Neuronal stem cell (in vitro differentiated cells): ENCODE results near the gene ANKS1A.

Experiments
- DNase-seq: peaks from one replicate; pipeline ENCODE4 v3.0.0-alpha.2; 2013; ENCODE audit warnings: low spot score
- H2AFZ ChIP-seq: one replicate; pipeline ENCODE4 v1.6.1; 2013; ENCODE audit warnings: mild to moderate bottlenecking, low read length, inconsistent platforms
- H2AK5ac ChIP-seq: 2 replicates; pipeline ENCODE4 v1.6.1; 2013; ENCODE audit warnings: low read depth, mild to moderate bottlenecking, inconsistent platforms, low read length, moderate library complexity, mixed read lengths
- H2BK120ac ChIP-seq: 2 replicates; pipeline ENCODE4 v1.6.1; 2013; ENCODE audit warnings: low read depth, mild to moderate bottlenecking, inconsistent platforms, low read length, moderate library complexity, mixed read lengths
- H2BK12ac ChIP-seq: one replicate; pipeline ENCODE4 v1.6.1; 2013; ENCODE audit warnings: low read length, inconsistent platforms
- H2BK15ac ChIP-seq: 2 replicates; pipeline ENCODE4 v1.6.1; 2013; ENCODE audit warnings: mild to moderate bottlenecking, low read length, inconsistent platforms, mixed read lengths
- H2BK5ac ChIP-seq: one replicate; pipeline ENCODE4 v1.6.1; 2013; ENCODE audit warnings: inconsistent platforms, mild to moderate bottlenecking, low read length, moderate library complexity
- H3K14ac ChIP-seq: one replicate; pipeline ENCODE4 v1.6.1; 2013; ENCODE audit warnings: low read length, inconsistent platforms
- H3K18ac ChIP-seq: 2 replicates; pipeline ENCODE4 v1.6.1; 2013; ENCODE audit warnings: low read length, inconsistent platforms
- H3K23ac ChIP-seq: 2 replicates; pipeline ENCODE4 v1.6.1; 2013; ENCODE audit warnings: low read depth, mild to moderate bottlenecking, mixed read lengths, low read length, inconsistent platforms; ENCODE audit not compliant: poor library complexity
- H3K27ac ChIP-seq: replicated peaks from 3 replicates; pipeline ENCODE4 v1.5.1; 2013; ENCODE audit warnings: low read length, inconsistent platforms
- H3K27me3 ChIP-seq, 3 experiments: 2 replicates each; pipeline ENCODE4 v1.6.1; 2013; ENCODE audit warnings: low read length in 3 of 3, mild to moderate bottlenecking in 2 of 3, inconsistent platforms in 1 of 3, low read depth in 1 of 3, mixed read lengths in 1 of 3, moderate library complexity in 1 of 3; ENCODE audit not compliant: control insufficient read depth in 3 of 3, insufficient read depth in 3 of 3
- H3K36me3 ChIP-seq, 2 donors: replicated peaks in 1 of 2; 2 replicates each; pipeline ENCODE4 v1.6.1; 2013; ENCODE audit warnings: low read length in 2 of 2; ENCODE audit not compliant: control insufficient read depth in 2 of 2, insufficient read depth in 2 of 2
- H3K4ac ChIP-seq: 2 replicates; pipeline ENCODE4 v1.6.1; 2013; ENCODE audit warnings: inconsistent platforms, mild to moderate bottlenecking, low read length, moderate library complexity
- H3K4me1 ChIP-seq, 2 donors: 1 replicate in 1 of 2; 2 replicates in 1 of 2; pipeline ENCODE4 v1.6.1; 2013; ENCODE audit warnings: low read length in 2 of 2, low read depth in 1 of 2; ENCODE audit not compliant: control insufficient read depth in 2 of 2, insufficient read depth in 1 of 2
- H3K4me2 ChIP-seq: one replicate; pipeline ENCODE4 v1.6.1; 2013; ENCODE audit warnings: mild to moderate bottlenecking, low read length, inconsistent platforms; ENCODE audit not compliant: insufficient read depth, poor library complexity, severe bottlenecking
- H3K4me3 ChIP-seq, 2 donors: 2 replicates each; pipeline ENCODE4 v1.5.1; 2013; ENCODE audit warnings: low read length in 2 of 2, mild to moderate bottlenecking in 2 of 2, inconsistent platforms in 1 of 2, moderate library complexity in 1 of 2
- H3K79me1 ChIP-seq: one replicate; pipeline ENCODE4 v1.6.1; 2013; ENCODE audit warnings: low read depth, mild to moderate bottlenecking, inconsistent platforms, low read length, moderate library complexity
- H3K9ac ChIP-seq: one replicate; pipeline ENCODE4 v1.6.1; 2013; ENCODE audit warnings: mild to moderate bottlenecking, low read depth, low read length, inconsistent platforms; ENCODE audit not compliant: poor library complexity
- H3K9me3 ChIP-seq, 2 donors: replicated peaks in 1 of 2; 2 replicates each; pipeline versions ENCODE3 to v1.6.1; 2013; ENCODE audit warnings: low read length in 2 of 2, mild to moderate bottlenecking in 2 of 2, inconsistent platforms in 1 of 2, low read depth in 1 of 2, mixed read lengths in 1 of 2, moderate library complexity in 1 of 2; ENCODE audit not compliant: control insufficient read depth in 2 of 2, insufficient read depth in 1 of 2
- H4K8ac ChIP-seq: one replicate; pipeline ENCODE4 v1.6.1; 2013; ENCODE audit warnings: low read depth, mild to moderate bottlenecking, inconsistent platforms, low read length, moderate library complexity
- H4K91ac ChIP-seq: one replicate; pipeline ENCODE4 v1.6.1; 2013; ENCODE audit warnings: low read length, low read depth, mild to moderate bottlenecking, inconsistent platforms; ENCODE audit not compliant: poor library complexity
- WGBS, 2 donors: extraction: QIAGEN DNeasy Blood & Tissue Kit; methylation state at CpG; one replicate each; pipeline ENCODE4 v1.1.7; 2013; ENCODE audit warnings: missing lambda C conversion rate in 2 of 2, mixed read lengths in 1 of 2; ENCODE audit not compliant: insufficient read length in 2 of 2, insufficient replicate concordance in 1 of 2; ENCODE audit errors: extremely low coverage in 2 of 2; 5-methylcytosine and 5-hydroxymethylcytosine counted together

The ANKS1A gene

GRCh38 chr6:34909320-34909883, 20.3 kb downstream of the ANKS1A start:
- no peak overlapping the region for H2BK12ac ChIP-seq
- no peak overlapping the region for H3K9ac ChIP-seq
- no peak overlapping the region for H3K4me3 ChIP-seq
- no peaks in the 10 kb centered on the region for H3K27me3 ChIP-seq
- H4K91ac ChIP-seq, result no peak overlapping the region
- no peak overlapping the region for H2AFZ ChIP-seq
- no peak overlapping the region for H3K23ac ChIP-seq
- DNase-seq, result no peak
- H2BK15ac ChIP-seq, result no peak overlapping the region
- H2BK120ac ChIP-seq, result no peak overlapping the region
- no peak overlapping the region for H3K18ac ChIP-seq
- H3K79me1 ChIP-seq, result no peaks in the 10 kb centered on the region
- H3K27ac ChIP-seq, result no peak overlapping the region
- WGBS, 2 donors, result no CpG with 5 or more reads among the region's 6 CpGs
- H2AK5ac ChIP-seq, result no peak overlapping the region
- no peak overlapping the region for H2BK5ac ChIP-seq
- H3K4me2 ChIP-seq, result no peak overlapping the region
- H3K36me3 ChIP-seq, result peaks cover 0 to 6% of the 10 kb centered on the region in 2 donors
- H3K9me3 ChIP-seq, result no peaks in the 10 kb centered on the region
- H4K8ac ChIP-seq, result no peak overlapping the region
- H3K4ac ChIP-seq, result no peak overlapping the region
- no peak overlapping the region for H3K14ac ChIP-seq
- peaks cover 0 to 5% of the 10 kb centered on the region in 2 donors for H3K4me1 ChIP-seq

GRCh38 chr6:34911822-34912221, 22.8 kb downstream of the ANKS1A start:
- H2BK120ac ChIP-seq, result no peak overlapping the region
- H3K79me1 ChIP-seq, result no peaks in the 10 kb centered on the region
- no peak overlapping the region for H2BK5ac ChIP-seq
- no peak overlapping the region for H2AK5ac ChIP-seq
- no peak overlapping the region for H3K4me2 ChIP-seq
- no peak overlapping the region for H3K4me3 ChIP-seq
- H3K23ac ChIP-seq, result no peak overlapping the region
- WGBS, 2 donors, result no CpG with 5 or more reads among the region's 5 CpGs
- H3K27me3 ChIP-seq, result no peaks in the 10 kb centered on the region
- peaks cover 0 to 4% of the 10 kb centered on the region in 2 donors for H3K4me1 ChIP-seq
- H3K18ac ChIP-seq, result no peak overlapping the region
- no peak overlapping the region for H3K14ac ChIP-seq
- H4K91ac ChIP-seq, result no peak overlapping the region
- no peak overlapping the region for H2AFZ ChIP-seq
- H3K27ac ChIP-seq, result no peak overlapping the region
- H3K4ac ChIP-seq, result no peak overlapping the region
- H3K9me3 ChIP-seq, result no peaks in the 10 kb centered on the region
- H4K8ac ChIP-seq, result no peak overlapping the region
- no peak overlapping the region for H2BK15ac ChIP-seq
- no peak for DNase-seq
- no peak overlapping the region for H2BK12ac ChIP-seq
- H3K9ac ChIP-seq, result no peak overlapping the region
- H3K36me3 ChIP-seq, result no peaks in the 10 kb centered on the region

GRCh38 chr6:34912715-34913464, 23.8 kb downstream of the ANKS1A start:
- no peak overlapping the region for H3K23ac ChIP-seq
- H3K14ac ChIP-seq, result no peak overlapping the region
- no peak overlapping the region for H2BK120ac ChIP-seq
- no peak overlapping the region for H3K27ac ChIP-seq
- no peak overlapping the region for H3K4ac ChIP-seq
- H3K9me3 ChIP-seq, result no peaks in the 10 kb centered on the region
- H4K8ac ChIP-seq, result no peak overlapping the region
- peaks cover 0 to 8% of the 10 kb centered on the region in 2 donors for H3K4me1 ChIP-seq
- WGBS, 2 donors, result 100% methylated on average over 1 of the region's 3 CpGs; no CpG with 5 or more reads in 1 of the 2 donors
- no peak overlapping the region for H3K9ac ChIP-seq
- no peak overlapping the region for H3K18ac ChIP-seq
- H3K27me3 ChIP-seq, result no peaks in the 10 kb centered on the region
- H3K36me3 ChIP-seq, result no peaks in the 10 kb centered on the region
- H3K79me1 ChIP-seq, result no peaks in the 10 kb centered on the region
- no peak for DNase-seq
- no peak overlapping the region for H2BK12ac ChIP-seq
- no peak overlapping the region for H2AFZ ChIP-seq
- H4K91ac ChIP-seq, result no peak overlapping the region
- no peak overlapping the region for H2BK5ac ChIP-seq
- H2AK5ac ChIP-seq, result no peak overlapping the region
- no peak overlapping the region for H2BK15ac ChIP-seq
- no peak overlapping the region for H3K4me2 ChIP-seq
- no peak overlapping the region for H3K4me3 ChIP-seq

DNA sequence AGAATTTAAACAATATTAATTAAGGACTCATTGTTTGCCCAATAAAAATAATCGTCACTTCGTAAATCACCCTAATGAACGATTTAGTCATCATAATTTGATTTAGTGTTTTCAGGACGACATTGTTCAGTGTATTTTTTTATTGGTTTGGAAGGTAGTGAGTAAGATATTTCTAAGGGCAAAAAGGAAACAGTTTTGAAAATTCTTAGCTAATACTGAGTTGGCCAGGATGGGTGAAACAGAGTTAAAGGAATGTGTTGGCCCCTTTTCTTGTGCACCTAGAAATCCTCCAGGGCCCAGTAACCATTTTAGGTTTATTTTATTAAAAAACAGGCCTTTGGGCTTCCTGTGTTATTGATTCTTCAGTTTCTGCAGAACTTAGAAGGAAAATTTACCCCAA, 25.3 kb downstream of the ANKS1A start:
- WGBS, 2 donors, result 100% methylated on average over 1 of the region's 4 CpGs; no CpG with 5 or more reads in 1 of the 2 donors
- Histone ChIP-seq H3K4me3 (no peak overlapping the region), H2BK15ac (no peak overlapping the region), H2AK5ac (no peak overlapping the region), H3K79me1 (no peaks in the 10 kb centered on the region), H2AFZ (no peak overlapping the region), H3K27ac (no peak overlapping the region), H2BK120ac (no peak overlapping the region), H3K9me3 (no peaks in the 10 kb centered on the region), H3K18ac (no peak overlapping the region), H3K23ac (no peak overlapping the region), H2BK12ac (no peak overlapping the region), H3K4me1 (peaks cover 0 to 8% of the 10 kb centered on the region in 2 donors), H3K4ac (no peak overlapping the region), H4K8ac (no peak overlapping the region), H3K27me3 (no peaks in the 10 kb centered on the region), H3K14ac (no peak overlapping the region), H3K36me3 (peaks cover 0 to 7% of the 10 kb centered on the region in 2 donors), H3K4me2 (no peak overlapping the region), H4K91ac (no peak overlapping the region), H3K9ac (no peak overlapping the region), H2BK5ac (no peak overlapping the region)
- no peak for DNase-seq
